K562 (cell line): ENCODE data around the gene IMMP2L. TPM values are rescaled to one million over a fixed set of nuclear protein-coding genes. Genes with fewer than 3 reads are reported as not detected.

Source experiments
- HNRNPH1 ChIP-seq: fragments of 200-400 bp; formaldehyde crosslinking; optimal IDR thresholded peaks from 2 replicates; pipeline ENCODE3; 2017; ENCODE audit warnings: low read depth, mild to moderate bottlenecking, low read length, moderate library complexity
- NFXL1 ChIP-seq: fragments of 450-650 bp; formaldehyde crosslinking; IDR thresholded peaks from 2 replicates; pipeline ENCODE4 v1.4.0; 2021; ENCODE audit warnings: mild to moderate bottlenecking
- ZKSCAN8 ChIP-seq: fragments of 200-800 bp; sonication (Bioruptor generic); IDR thresholded peaks from 2 replicates; pipeline ENCODE4 v1.6.1; 2016; ENCODE audit warnings: missing genetic modification characterization, missing compliant biosample characterization
- ZNF143 ChIP-seq: sonication (generic); formaldehyde crosslinking; IDR thresholded peaks from 2 replicates; pipeline ENCODE4 v1.9.0; 2022; ENCODE audit warnings: mild to moderate bottlenecking, missing genetic modification reagents
- ZNF408 ChIP-seq: fragments of 250-450 bp; sonication (Bioruptor Pico); IDR thresholded peaks from 2 replicates; pipeline ENCODE4 v1.4.0; 2020; ENCODE audit warnings: low read depth, mild to moderate bottlenecking, moderate library complexity
- polyA plus RNA-seq, 8 experiments: library from polyadenylated mRNA; depleted of rRNA in 4 of 8; stranded (reverse) in 5 of 8; unstranded in 3 of 8; fragments of >200 nt; fragmentation: Nextera tagmentation in 2 of 8; fragmentation: Illumina TruSeq in 1 of 8; extraction: Ambion mirVana in 2 of 8; extraction: Trizol in 1 of 8; gene quantifications; 2 replicates each; pipeline versions ENCODE4 v1.2.1 to v1.2.3, GENCODE V29; 2011 to 2014; ENCODE audit warnings: inconsistent platforms in 1 of 8, missing spikeins in 1 of 8
- total RNA-seq, 7 experiments: library from RNA; depleted of rRNA in 6 of 7; stranded (reverse); fragments of >200 nt in 6 of 7; fragmentation: Illumina TruSeq in 2 of 7; extraction: Trizol in 2 of 7; gene quantifications; 2 replicates each; pipeline versions ENCODE4 v1.2.1 to v1.2.3, GENCODE V29; 2011 to 2021; ENCODE audit warnings: low replicate concordance in 1 of 7
- TF ChIP-seq, protein P1 (sequence below): fragments of 450-650 bp; formaldehyde crosslinking; IDR thresholded peaks from 2 replicates; pipeline ENCODE4 v1.4.0; 2020; ENCODE audit warnings: mild to moderate bottlenecking, moderate library complexity
- TF ChIP-seq, protein P2 (sequence below), 2 experiments: IDR thresholded peaks in 1 of 2; conservative IDR thresholded peaks in 1 of 2; 2 replicates each; pipeline ENCODE4 v1.6.1; 2016; ENCODE audit warnings: low read depth in 2 of 2, mild to moderate bottlenecking in 1 of 2, missing compliant biosample characterization in 1 of 2, missing genetic modification characterization in 1 of 2, moderate library complexity in 1 of 2
- TF ChIP-seq, protein P3 (sequence below): fragments of 200-600 bp; sonication (generic); IDR thresholded peaks from one replicate; pipeline ENCODE4 v1.6.1; 2012; ENCODE audit warnings: mild to moderate bottlenecking, low read depth, low read length, inconsistent platforms
- TF ChIP-seq, protein P4 (sequence below): fragments of 200-800 bp; sonication (Bioruptor generic); IDR thresholded peaks from 2 replicates; pipeline ENCODE4 v1.6.1; 2017; ENCODE audit warnings: missing genetic modification characterization, missing compliant biosample characterization

Gene IMMP2L
- total and polyA plus RNA-seq, 9 of the 15 experiments (the other 6 are each of a cell fraction or from before 2014, with no cell fraction given) = 29.7 to 116 (median 53.0) TPM

DNA sequence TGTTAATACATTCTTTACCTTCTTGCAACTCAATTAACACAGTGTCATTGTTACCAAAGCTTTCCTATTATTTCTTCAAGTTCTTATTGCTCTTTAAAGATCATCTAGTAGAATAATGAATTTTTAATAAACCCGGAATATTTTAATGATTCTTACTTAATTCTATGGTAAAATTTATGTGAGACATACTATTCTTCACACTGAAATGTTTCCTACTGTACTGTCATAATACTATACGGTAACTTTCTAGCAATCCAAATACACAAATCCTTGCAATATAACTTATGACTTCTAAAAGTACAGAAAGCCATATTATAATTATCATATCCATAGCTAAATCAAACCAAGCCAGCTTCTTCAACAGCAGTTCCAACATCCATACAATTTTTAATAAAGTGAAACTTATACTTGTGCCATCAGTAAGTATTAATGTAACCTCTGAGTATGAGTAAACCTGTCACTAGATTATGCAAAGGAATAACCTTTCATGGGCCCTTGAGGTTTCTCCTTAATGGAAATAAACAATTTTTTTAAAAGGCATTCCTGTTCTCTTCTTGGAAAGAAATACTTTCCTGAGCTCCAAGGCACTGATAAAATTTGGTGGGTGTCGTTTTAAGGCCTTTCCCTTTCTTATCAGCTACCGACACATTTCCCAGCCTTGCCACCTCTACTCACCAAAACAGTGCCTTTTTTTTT is 87.4 kb downstream of the IMMP2L start (continued):
- TF ChIP-seq NFXL1 (CRISPR knock-in tag) = no peak
- TF ChIP-seq ZKSCAN8 (CRISPR knock-in tag) = peak; percentile 62; the same call in 1 of the 2 replicates
- TF ChIP-seq, protein P1, sequence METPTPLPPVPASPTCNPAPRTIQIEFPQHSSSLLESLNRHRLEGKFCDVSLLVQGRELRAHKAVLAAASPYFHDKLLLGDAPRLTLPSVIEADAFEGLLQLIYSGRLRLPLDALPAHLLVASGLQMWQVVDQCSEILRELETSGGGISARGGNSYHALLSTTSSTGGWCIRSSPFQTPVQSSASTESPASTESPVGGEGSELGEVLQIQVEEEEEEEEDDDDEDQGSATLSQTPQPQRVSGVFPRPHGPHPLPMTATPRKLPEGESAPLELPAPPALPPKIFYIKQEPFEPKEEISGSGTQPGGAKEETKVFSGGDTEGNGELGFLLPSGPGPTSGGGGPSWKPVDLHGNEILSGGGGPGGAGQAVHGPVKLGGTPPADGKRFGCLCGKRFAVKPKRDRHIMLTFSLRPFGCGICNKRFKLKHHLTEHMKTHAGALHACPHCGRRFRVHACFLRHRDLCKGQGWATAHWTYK (CRISPR knock-in tag) = no peak
- TF ChIP-seq ZNF143 (CRISPR knock-in tag) = no peak
- TF ChIP-seq, protein P2, sequence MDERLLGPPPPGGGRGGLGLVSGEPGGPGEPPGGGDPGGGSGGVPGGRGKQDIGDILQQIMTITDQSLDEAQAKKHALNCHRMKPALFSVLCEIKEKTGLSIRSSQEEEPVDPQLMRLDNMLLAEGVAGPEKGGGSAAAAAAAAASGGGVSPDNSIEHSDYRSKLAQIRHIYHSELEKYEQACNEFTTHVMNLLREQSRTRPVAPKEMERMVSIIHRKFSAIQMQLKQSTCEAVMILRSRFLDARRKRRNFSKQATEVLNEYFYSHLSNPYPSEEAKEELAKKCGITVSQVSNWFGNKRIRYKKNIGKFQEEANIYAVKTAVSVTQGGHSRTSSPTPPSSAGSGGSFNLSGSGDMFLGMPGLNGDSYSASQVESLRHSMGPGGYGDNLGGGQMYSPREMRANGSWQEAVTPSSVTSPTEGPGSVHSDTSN (CRISPR knock-in tag; IDR thresholded peaks at IDR 0.05; ENCODE audit: low read depth) = no peak
- TF ChIP-seq, protein P2 (tag; conservative IDR thresholded peaks at IDR 0.05; ENCODE audit: low read depth) = peak; percentile 36; the same call in 1 of the 2 replicates
- TF ChIP-seq, protein P3, sequence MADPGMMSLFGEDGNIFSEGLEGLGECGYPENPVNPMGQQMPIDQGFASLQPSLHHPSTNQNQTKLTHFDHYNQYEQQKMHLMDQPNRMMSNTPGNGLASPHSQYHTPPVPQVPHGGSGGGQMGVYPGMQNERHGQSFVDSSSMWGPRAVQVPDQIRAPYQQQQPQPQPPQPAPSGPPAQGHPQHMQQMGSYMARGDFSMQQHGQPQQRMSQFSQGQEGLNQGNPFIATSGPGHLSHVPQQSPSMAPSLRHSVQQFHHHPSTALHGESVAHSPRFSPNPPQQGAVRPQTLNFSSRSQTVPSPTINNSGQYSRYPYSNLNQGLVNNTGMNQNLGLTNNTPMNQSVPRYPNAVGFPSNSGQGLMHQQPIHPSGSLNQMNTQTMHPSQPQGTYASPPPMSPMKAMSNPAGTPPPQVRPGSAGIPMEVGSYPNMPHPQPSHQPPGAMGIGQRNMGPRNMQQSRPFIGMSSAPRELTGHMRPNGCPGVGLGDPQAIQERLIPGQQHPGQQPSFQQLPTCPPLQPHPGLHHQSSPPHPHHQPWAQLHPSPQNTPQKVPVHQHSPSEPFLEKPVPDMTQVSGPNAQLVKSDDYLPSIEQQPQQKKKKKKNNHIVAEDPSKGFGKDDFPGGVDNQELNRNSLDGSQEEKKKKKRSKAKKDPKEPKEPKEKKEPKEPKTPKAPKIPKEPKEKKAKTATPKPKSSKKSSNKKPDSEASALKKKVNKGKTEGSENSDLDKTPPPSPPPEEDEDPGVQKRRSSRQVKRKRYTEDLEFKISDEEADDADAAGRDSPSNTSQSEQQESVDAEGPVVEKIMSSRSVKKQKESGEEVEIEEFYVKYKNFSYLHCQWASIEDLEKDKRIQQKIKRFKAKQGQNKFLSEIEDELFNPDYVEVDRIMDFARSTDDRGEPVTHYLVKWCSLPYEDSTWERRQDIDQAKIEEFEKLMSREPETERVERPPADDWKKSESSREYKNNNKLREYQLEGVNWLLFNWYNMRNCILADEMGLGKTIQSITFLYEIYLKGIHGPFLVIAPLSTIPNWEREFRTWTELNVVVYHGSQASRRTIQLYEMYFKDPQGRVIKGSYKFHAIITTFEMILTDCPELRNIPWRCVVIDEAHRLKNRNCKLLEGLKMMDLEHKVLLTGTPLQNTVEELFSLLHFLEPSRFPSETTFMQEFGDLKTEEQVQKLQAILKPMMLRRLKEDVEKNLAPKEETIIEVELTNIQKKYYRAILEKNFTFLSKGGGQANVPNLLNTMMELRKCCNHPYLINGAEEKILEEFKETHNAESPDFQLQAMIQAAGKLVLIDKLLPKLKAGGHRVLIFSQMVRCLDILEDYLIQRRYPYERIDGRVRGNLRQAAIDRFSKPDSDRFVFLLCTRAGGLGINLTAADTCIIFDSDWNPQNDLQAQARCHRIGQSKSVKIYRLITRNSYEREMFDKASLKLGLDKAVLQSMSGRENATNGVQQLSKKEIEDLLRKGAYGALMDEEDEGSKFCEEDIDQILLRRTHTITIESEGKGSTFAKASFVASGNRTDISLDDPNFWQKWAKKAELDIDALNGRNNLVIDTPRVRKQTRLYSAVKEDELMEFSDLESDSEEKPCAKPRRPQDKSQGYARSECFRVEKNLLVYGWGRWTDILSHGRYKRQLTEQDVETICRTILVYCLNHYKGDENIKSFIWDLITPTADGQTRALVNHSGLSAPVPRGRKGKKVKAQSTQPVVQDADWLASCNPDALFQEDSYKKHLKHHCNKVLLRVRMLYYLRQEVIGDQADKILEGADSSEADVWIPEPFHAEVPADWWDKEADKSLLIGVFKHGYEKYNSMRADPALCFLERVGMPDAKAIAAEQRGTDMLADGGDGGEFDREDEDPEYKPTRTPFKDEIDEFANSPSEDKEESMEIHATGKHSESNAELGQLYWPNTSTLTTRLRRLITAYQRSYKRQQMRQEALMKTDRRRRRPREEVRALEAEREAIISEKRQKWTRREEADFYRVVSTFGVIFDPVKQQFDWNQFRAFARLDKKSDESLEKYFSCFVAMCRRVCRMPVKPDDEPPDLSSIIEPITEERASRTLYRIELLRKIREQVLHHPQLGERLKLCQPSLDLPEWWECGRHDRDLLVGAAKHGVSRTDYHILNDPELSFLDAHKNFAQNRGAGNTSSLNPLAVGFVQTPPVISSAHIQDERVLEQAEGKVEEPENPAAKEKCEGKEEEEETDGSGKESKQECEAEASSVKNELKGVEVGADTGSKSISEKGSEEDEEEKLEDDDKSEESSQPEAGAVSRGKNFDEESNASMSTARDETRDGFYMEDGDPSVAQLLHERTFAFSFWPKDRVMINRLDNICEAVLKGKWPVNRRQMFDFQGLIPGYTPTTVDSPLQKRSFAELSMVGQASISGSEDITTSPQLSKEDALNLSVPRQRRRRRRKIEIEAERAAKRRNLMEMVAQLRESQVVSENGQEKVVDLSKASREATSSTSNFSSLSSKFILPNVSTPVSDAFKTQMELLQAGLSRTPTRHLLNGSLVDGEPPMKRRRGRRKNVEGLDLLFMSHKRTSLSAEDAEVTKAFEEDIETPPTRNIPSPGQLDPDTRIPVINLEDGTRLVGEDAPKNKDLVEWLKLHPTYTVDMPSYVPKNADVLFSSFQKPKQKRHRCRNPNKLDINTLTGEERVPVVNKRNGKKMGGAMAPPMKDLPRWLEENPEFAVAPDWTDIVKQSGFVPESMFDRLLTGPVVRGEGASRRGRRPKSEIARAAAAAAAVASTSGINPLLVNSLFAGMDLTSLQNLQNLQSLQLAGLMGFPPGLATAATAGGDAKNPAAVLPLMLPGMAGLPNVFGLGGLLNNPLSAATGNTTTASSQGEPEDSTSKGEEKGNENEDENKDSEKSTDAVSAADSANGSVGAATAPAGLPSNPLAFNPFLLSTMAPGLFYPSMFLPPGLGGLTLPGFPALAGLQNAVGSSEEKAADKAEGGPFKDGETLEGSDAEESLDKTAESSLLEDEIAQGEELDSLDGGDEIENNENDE = no peak
- TF ChIP-seq ZNF408 = no peak
- TF ChIP-seq HNRNPH1 = no peak
- TF ChIP-seq, protein P4, sequence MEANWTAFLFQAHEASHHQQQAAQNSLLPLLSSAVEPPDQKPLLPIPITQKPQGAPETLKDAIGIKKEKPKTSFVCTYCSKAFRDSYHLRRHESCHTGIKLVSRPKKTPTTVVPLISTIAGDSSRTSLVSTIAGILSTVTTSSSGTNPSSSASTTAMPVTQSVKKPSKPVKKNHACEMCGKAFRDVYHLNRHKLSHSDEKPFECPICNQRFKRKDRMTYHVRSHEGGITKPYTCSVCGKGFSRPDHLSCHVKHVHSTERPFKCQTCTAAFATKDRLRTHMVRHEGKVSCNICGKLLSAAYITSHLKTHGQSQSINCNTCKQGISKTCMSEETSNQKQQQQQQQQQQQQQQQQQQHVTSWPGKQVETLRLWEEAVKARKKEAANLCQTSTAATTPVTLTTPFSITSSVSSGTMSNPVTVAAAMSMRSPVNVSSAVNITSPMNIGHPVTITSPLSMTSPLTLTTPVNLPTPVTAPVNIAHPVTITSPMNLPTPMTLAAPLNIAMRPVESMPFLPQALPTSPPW = peak; percentile 59
